Neural progenitor cell (in vitro differentiated cells): Measurements from ENCODE around the gene LIN7B. TPM values are rescaled to one million over a fixed set of nuclear protein-coding genes. Genes with fewer than 3 reads are reported as not detected.

Experiments
- DNase-seq: peaks from one replicate; pipeline ENCODE4 v3.0.0-alpha.2; 2016; ENCODE audit warnings: low spot score
- H2AFZ ChIP-seq: fragments of 200-600 bp; sonication (generic); replicated peaks from 2 replicates; pipeline ENCODE4 v1.6.1; 2016; ENCODE audit warnings: antibody characterized with exemption
- H3F3A ChIP-seq: fragments of 200-600 bp; sonication (generic); 2 replicates; pipeline ENCODE4 v1.6.1; 2016; ENCODE audit warnings: antibody characterized with exemption, low read depth
- H3K27ac ChIP-seq: fragments of 200-600 bp; sonication (generic); 2 replicates; pipeline ENCODE4 v1.5.1; 2016; ENCODE audit warnings: mild to moderate bottlenecking
- H3K27me3 ChIP-seq: fragments of 200-600 bp; sonication (generic); 2 replicates; pipeline ENCODE4 v1.6.1; 2016; ENCODE audit warnings: mild to moderate bottlenecking, moderate library complexity
- H3K36me3 ChIP-seq: fragments of 200-600 bp; sonication (generic); 2 replicates; pipeline ENCODE4 v1.5.1; 2016
- H3K4me1 ChIP-seq: fragments of 200-600 bp; sonication (generic); 2 replicates; pipeline ENCODE4 v1.6.1; 2016; ENCODE audit warnings: mixed run types
- H3K4me2 ChIP-seq: fragments of 200-600 bp; sonication (generic); 2 replicates; pipeline ENCODE4 v1.6.1; 2016
- H3K4me3 ChIP-seq: fragments of 200-600 bp; sonication (generic); 2 replicates; pipeline ENCODE4 v1.5.1; 2016
- H3K79me2 ChIP-seq: fragments of 200-600 bp; sonication (generic); 2 replicates; pipeline ENCODE4 v1.6.1; 2016; ENCODE audit warnings: low read depth
- H3K9ac ChIP-seq: fragments of 200-600 bp; sonication (generic); 2 replicates; pipeline ENCODE4 v1.6.1; 2016
- H3K9me3 ChIP-seq: fragments of 200-600 bp; sonication (generic); 2 replicates; pipeline ENCODE4 v1.5.1; 2016; ENCODE audit warnings: low read depth
- H4K20me1 ChIP-seq: fragments of 200-600 bp; sonication (generic); 2 replicates; pipeline ENCODE4 v1.6.1; 2016; ENCODE audit warnings: low read depth
- H3K27ac Mint-ChIP-seq: 3 replicates; pipeline ENCODE4 v1.8.0; 2021; ENCODE audit warnings: mixed read lengths
- H3K27me3 Mint-ChIP-seq: 2 replicates; pipeline ENCODE4 v1.8.0; 2022; ENCODE audit warnings: low read depth, mild to moderate bottlenecking, inconsistent platforms, moderate library complexity, mixed read lengths; ENCODE audit not compliant: insufficient read depth
- H3K36me3 Mint-ChIP-seq: 3 replicates; pipeline ENCODE4 v1.8.0; 2021; ENCODE audit warnings: mixed read lengths
- H3K4me1 Mint-ChIP-seq: 3 replicates; pipeline ENCODE4 v1.8.0; 2021; ENCODE audit warnings: mixed read lengths
- H3K4me3 Mint-ChIP-seq: 3 replicates; pipeline ENCODE4 v1.8.0; 2021; ENCODE audit warnings: mild to moderate bottlenecking, moderate library complexity, mixed read lengths
- H3K9me3 Mint-ChIP-seq: 3 replicates; pipeline ENCODE4 v1.8.0; 2020; ENCODE audit warnings: mixed read lengths
- EZH2 ChIP-seq: fragments of 200-600 bp; sonication (generic); IDR thresholded peaks from 2 replicates; pipeline ENCODE4 v1.6.1; 2017; ENCODE audit warnings: antibody characterized with exemption, mild to moderate bottlenecking, moderate library complexity
- EZH2phosphoT487 ChIP-seq: fragments of 200-600 bp; sonication (generic); IDR thresholded peaks from 2 replicates; pipeline ENCODE4 v1.6.1; 2017; ENCODE audit warnings: antibody characterized with exemption
- total RNA-seq: library from RNA; depleted of rRNA; stranded (reverse); fragments of >200 nt; gene quantifications from 2 replicates; pipeline ENCODE4 v1.2.3, GENCODE V29; 2015; ENCODE audit warnings: low replicate concordance
- TF ChIP-seq, protein P1 (sequence below): fragments of 200-600 bp; sonication (generic); IDR thresholded peaks from 2 replicates; pipeline ENCODE4 v1.5.1; 2017; ENCODE audit warnings: antibody characterized with exemption, mild to moderate bottlenecking

Gene LIN7B
- total RNA-seq, 1 donor from 2014 or later, result 9.7 TPM

DNA sequence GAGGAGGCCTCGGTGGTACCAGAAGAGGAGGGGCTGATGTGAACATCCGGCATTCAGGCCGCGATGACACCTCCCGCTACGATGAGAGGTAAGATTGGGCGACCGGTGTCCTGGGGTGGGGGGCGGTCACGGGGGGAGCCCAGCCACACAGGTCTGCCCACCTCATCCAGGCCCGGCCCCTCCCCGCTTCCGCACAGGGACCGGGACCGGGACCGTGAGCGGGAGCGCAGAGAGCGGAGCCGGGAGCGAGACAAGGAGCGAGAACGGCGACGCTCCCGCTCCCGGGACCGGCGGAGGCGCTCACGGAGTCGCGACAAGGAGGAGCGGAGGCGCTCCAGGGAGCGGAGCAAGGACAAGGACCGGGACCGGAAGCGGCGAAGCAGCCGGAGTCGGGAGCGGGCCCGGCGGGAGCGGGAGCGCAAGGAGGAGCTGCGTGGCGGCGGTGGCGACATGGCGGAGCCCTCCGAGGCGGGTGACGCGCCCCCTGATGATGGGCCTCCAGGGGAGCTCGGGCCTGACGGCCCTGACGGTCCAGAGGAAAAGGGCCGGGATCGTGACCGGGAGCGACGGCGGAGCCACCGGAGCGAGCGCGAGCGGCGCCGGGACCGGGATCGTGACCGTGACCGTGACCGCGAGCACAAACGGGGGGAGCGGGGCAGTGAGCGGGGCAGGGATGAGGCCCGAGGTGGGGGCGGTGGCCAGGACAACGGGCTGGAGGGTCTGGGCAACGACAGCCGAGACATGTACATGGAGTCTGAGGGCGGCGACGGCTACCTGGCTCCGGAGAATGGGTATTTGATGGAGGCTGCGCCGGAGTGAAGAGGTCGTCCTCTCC is 6.3 kb upstream of the LIN7B start:
- Histone ChIP-seq H3K4me2 (no peak overlapping the region), H3K9ac (no peak overlapping the region), H3K27ac (no peak overlapping the region), H3K27me3 (no peaks in the 10 kb centered on the region), H3K4me1 (no peaks in the 10 kb centered on the region), H2AFZ (no peak overlapping the region), H3K4me3 (no peak overlapping the region), H3K36me3 (no peaks in the 10 kb centered on the region), H3K79me2 (peaks cover 10% of the 10 kb centered on the region), H3F3A (peaks cover 63% of the 10 kb centered on the region), H3K9me3 (no peaks in the 10 kb centered on the region), H4K20me1 (peaks cover 66% of the 10 kb centered on the region)
- TF ChIP-seq EZH2phosphoT487 (no peak), EZH2 (no peak)
- TF ChIP-seq, protein P1, sequence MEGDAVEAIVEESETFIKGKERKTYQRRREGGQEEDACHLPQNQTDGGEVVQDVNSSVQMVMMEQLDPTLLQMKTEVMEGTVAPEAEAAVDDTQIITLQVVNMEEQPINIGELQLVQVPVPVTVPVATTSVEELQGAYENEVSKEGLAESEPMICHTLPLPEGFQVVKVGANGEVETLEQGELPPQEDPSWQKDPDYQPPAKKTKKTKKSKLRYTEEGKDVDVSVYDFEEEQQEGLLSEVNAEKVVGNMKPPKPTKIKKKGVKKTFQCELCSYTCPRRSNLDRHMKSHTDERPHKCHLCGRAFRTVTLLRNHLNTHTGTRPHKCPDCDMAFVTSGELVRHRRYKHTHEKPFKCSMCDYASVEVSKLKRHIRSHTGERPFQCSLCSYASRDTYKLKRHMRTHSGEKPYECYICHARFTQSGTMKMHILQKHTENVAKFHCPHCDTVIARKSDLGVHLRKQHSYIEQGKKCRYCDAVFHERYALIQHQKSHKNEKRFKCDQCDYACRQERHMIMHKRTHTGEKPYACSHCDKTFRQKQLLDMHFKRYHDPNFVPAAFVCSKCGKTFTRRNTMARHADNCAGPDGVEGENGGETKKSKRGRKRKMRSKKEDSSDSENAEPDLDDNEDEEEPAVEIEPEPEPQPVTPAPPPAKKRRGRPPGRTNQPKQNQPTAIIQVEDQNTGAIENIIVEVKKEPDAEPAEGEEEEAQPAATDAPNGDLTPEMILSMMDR, result no peak
- peaks cover 5% of the 10 kb centered on the region for H3K27me3 Mint-ChIP-seq
- peaks cover 32% of the 10 kb centered on the region for H3K36me3 Mint-ChIP-seq
- DNase-seq, result no peak
- no peak overlapping the region for H3K4me3 Mint-ChIP-seq
- H3K4me1 Mint-ChIP-seq, result peaks cover 3% of the 10 kb centered on the region
- H3K27ac Mint-ChIP-seq, result no peak overlapping the region
- H3K9me3 Mint-ChIP-seq, result no peaks in the 10 kb centered on the region

DNA sequence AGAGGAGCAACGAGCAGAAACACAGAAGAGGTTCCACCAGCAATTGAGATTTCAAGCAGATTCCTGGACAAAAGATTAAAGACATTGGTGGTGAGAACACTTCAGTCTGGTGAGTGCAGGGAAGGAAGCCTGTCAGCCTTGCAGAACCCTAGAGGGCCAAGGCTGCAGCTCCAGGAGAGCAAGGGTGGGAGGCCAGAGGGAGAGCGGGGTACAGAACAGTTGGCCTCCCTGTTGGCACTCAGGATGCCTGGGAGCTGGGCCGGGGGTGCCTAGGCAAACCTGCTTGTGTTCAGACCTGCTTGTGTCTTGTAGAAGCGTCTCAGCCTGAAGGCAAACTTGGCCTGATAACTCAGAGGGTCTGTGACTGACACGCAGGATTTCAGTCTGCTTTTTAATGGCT is 5.1 kb upstream of the LIN7B start:
- Histone ChIP-seq H4K20me1 (peaks cover 61% of the 10 kb centered on the region), H3F3A (peaks cover 69% of the 10 kb centered on the region), H3K27me3 (no peaks in the 10 kb centered on the region), H3K9me3 (no peaks in the 10 kb centered on the region), H3K27ac (no peak overlapping the region), H3K79me2 (peaks cover 10% of the 10 kb centered on the region), H3K4me1 (peaks cover 4% of the 10 kb centered on the region), H3K4me3 (no peak overlapping the region), H3K9ac (no peak overlapping the region), H2AFZ (no peak overlapping the region), H3K36me3 (no peaks in the 10 kb centered on the region), H3K4me2 (no peak overlapping the region)
- Mint-ChIP-seq H3K36me3 (peaks cover 31% of the 10 kb centered on the region), H3K4me1 (peaks cover 10% of the 10 kb centered on the region), H3K27me3 (peaks cover 10% of the 10 kb centered on the region), H3K27ac (peak overlapping the region; percentile 27), H3K9me3 (no peaks in the 10 kb centered on the region), H3K4me3 (peak overlapping the region; percentile 1)
- TF ChIP-seq EZH2phosphoT487 (no peak), EZH2 (no peak)
- TF ChIP-seq, protein P1, result no peak
- no peak for DNase-seq

DNA sequence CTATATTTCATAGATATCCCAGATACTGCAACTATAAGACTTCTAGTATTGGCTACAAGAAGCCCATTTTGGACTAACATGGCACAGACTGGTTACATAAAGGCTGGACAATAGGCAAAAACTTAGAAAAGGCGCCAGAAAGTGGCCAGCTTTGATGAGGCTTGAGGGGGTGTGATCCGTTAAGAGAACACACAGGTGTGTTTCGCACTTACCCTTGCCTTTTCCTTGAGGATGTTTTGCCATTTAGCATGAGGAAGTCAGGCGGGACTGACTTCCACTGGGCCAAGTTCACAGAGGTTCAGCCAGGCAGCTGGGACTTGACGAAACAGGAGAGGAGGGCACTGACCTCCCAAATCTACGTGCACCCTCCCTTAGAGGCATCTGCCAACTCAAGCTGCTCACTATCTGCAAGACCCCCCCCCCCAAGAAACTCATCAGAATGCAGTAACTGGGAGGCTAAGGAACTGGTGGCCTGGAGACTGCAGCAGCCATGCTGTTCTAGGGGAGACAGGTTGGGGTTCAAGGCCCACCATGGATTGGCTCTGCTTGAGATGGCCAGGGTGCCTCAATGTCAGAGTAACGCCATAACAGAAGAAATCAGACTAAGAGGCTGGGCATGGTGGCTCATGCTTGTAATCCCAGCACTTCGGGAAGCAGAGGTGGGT is 4.5 kb upstream of the LIN7B start:
- no peak for DNase-seq
- Mint-ChIP-seq H3K4me1 (peaks cover 10% of the 10 kb centered on the region), H3K27me3 (peaks cover 10% of the 10 kb centered on the region), H3K36me3 (peaks cover 30% of the 10 kb centered on the region), H3K4me3 (no peak overlapping the region), H3K9me3 (no peaks in the 10 kb centered on the region), H3K27ac (peak overlapping the region; percentile 27)
- Histone ChIP-seq H3K27ac (no peak overlapping the region), H3K79me2 (peaks cover 10% of the 10 kb centered on the region), H4K20me1 (peaks cover 56% of the 10 kb centered on the region), H3K4me3 (no peak overlapping the region), H3F3A (peaks cover 63% of the 10 kb centered on the region), H3K27me3 (no peaks in the 10 kb centered on the region), H3K9ac (no peak overlapping the region), H2AFZ (no peak overlapping the region), H3K4me2 (no peak overlapping the region), H3K9me3 (no peaks in the 10 kb centered on the region), H3K36me3 (no peaks in the 10 kb centered on the region), H3K4me1 (peaks cover 4% of the 10 kb centered on the region)
- TF ChIP-seq, protein P1, result no peak
- TF ChIP-seq EZH2 (no peak), EZH2phosphoT487 (no peak)
